Glutamatergic neuron (in vitro differentiated cells): ENCODE measurements around the gene MAPKBP1. TPM values are rescaled to one million over a fixed set of nuclear protein-coding genes. Genes with fewer than 3 reads are reported as not detected.
"Not testable (repeated sequence)": the region's sequence is repeated elsewhere in the genome, so short reads cannot be mapped to it uniquely, and the experiment has no call there.

Source experiments
- DNase-seq: peaks from one replicate; pipeline ENCODE4 v3.0.0; 2022
- H3K27ac Mint-ChIP-seq: one replicate; pipeline ENCODE4 v1.8.0; 2020; ENCODE audit warnings: mild to moderate bottlenecking, mixed read lengths, inconsistent platforms; ENCODE audit not compliant: unreplicated experiment
- H3K27me3 Mint-ChIP-seq: one replicate; pipeline ENCODE4 v1.8.0; 2020; ENCODE audit warnings: mild to moderate bottlenecking, moderate library complexity, mixed read lengths, inconsistent platforms; ENCODE audit not compliant: unreplicated experiment
- H3K36me3 Mint-ChIP-seq: one replicate; pipeline ENCODE4 v1.8.0; 2020; ENCODE audit warnings: mild to moderate bottlenecking, mixed read lengths, inconsistent platforms; ENCODE audit not compliant: unreplicated experiment
- H3K4me1 Mint-ChIP-seq: one replicate; pipeline ENCODE4 v1.8.0; 2020; ENCODE audit warnings: mild to moderate bottlenecking, low read depth, mixed read lengths, inconsistent platforms; ENCODE audit not compliant: unreplicated experiment
- H3K4me3 Mint-ChIP-seq: one replicate; pipeline ENCODE4 v1.8.0; 2020; ENCODE audit warnings: mild to moderate bottlenecking, mixed read lengths, inconsistent platforms; ENCODE audit not compliant: unreplicated experiment
- H3K9me3 Mint-ChIP-seq: one replicate; pipeline ENCODE4 v1.8.0; 2020; ENCODE audit warnings: mild to moderate bottlenecking, moderate library complexity, mixed read lengths, inconsistent platforms; ENCODE audit not compliant: unreplicated experiment
- total RNA-seq: library from RNA; stranded (reverse); fragmentation: NEBNext Ultra II Directional; extraction: Animal tissue kit (Norgen Biotek cat#: 25700); gene quantifications from one replicate; pipeline ENCODE4 v1.2.1, GENCODE V29; 2021; ENCODE audit not compliant: unreplicated experiment
- TF ChIP-seq, protein P1 (sequence below): fragments of 200-600 bp; sonication (generic); IDR thresholded peaks from one replicate; pipeline ENCODE4 v1.5.0; 2021; ENCODE audit not compliant: partially characterized antibody, unreplicated experiment

MAPKBP1 gene
- total RNA-seq, 1 donor from 2014 or later: 45.7 TPM

GRCh38 chr15:41829959-41830646 is 55.8 kb downstream of the MAPKBP1 start:
- TF ChIP-seq, protein P1, sequence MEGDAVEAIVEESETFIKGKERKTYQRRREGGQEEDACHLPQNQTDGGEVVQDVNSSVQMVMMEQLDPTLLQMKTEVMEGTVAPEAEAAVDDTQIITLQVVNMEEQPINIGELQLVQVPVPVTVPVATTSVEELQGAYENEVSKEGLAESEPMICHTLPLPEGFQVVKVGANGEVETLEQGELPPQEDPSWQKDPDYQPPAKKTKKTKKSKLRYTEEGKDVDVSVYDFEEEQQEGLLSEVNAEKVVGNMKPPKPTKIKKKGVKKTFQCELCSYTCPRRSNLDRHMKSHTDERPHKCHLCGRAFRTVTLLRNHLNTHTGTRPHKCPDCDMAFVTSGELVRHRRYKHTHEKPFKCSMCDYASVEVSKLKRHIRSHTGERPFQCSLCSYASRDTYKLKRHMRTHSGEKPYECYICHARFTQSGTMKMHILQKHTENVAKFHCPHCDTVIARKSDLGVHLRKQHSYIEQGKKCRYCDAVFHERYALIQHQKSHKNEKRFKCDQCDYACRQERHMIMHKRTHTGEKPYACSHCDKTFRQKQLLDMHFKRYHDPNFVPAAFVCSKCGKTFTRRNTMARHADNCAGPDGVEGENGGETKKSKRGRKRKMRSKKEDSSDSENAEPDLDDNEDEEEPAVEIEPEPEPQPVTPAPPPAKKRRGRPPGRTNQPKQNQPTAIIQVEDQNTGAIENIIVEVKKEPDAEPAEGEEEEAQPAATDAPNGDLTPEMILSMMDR: no peak

DNA sequence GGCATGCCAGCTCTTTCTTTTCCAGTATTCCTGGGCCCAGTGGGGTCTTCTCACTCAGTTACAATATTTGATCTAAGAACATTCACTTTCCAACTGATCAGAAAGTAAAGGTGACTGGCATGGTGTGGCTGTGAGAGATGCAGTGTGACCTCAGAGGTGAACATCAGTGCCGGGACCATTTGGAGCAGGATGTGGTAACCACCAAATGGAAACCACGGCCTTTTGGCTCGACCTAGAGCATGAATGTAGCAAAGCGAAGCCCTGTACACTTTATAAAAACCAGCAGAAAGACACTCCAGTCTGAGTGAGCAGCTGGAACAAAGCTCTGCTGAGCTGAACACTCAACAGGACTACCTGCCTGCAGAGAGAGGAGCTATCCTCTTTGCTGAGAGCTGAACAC is 57.0 kb downstream of the MAPKBP1 start:
- not testable (repeated sequence) for H3K27ac Mint-ChIP-seq

More at GRCh38 chr15:41829959-41830646, 55.8 kb downstream of the MAPKBP1 start:
- no peak overlapping the region for H3K4me3 Mint-ChIP-seq
- H3K27me3 Mint-ChIP-seq: peaks cover 15% of the 10 kb centered on the region
- no peak for DNase-seq
- H3K36me3 Mint-ChIP-seq: peaks cover 12% of the 10 kb centered on the region
- peaks cover 6% of the 10 kb centered on the region for H3K4me1 Mint-ChIP-seq
- H3K9me3 Mint-ChIP-seq: peaks cover 7% of the 10 kb centered on the region
- no peak overlapping the region for H3K27ac Mint-ChIP-seq

GRCh38 chr15:41832208-41832607 is 57.9 kb downstream of the MAPKBP1 start:
- TF ChIP-seq, protein P1: no peak
- peaks cover 14% of the 10 kb centered on the region for H3K27me3 Mint-ChIP-seq
- no peak overlapping the region for H3K27ac Mint-ChIP-seq

More for the DNA sequence above, 57.0 kb downstream of the MAPKBP1 start:
- not testable (repeated sequence) for DNase-seq, H3K9me3 Mint-ChIP-seq, H3K4me3 Mint-ChIP-seq, H3K4me1 Mint-ChIP-seq
- peaks cover 12% of the 10 kb centered on the region for H3K36me3 Mint-ChIP-seq
- peaks cover 18% of the 10 kb centered on the region for H3K27me3 Mint-ChIP-seq

DNA sequence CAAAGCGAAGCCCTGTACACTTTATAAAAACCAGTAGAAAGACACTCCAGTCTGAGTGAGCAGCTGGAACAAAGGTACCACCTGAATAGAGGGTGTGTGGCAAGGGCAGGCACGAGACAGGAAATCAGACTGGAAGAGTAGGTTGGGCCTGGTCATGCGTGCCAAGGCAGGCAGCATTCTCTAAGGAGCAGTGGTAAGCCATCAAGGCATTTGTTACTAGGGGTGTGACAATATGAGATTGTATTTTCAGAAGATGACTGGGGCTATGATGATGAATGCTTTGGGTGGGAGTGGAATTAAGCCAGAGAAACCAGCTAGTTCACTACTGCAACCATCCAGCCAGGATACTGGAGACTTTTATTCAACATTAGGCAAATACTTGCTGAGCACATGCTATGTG is 58.6 kb downstream of the MAPKBP1 start:
- TF ChIP-seq, protein P1: no peak
- no peak overlapping the region for H3K4me3 Mint-ChIP-seq

More at GRCh38 chr15:41832208-41832607, 57.9 kb downstream of the MAPKBP1 start:
- H3K9me3 Mint-ChIP-seq: peaks cover 6% of the 10 kb centered on the region
- no peak overlapping the region for H3K4me3 Mint-ChIP-seq
- peaks cover 6% of the 10 kb centered on the region for H3K4me1 Mint-ChIP-seq
- H3K36me3 Mint-ChIP-seq: peaks cover 12% of the 10 kb centered on the region
- DNase-seq: no peak

GRCh38 chr15:41834096-41834495 is 59.8 kb downstream of the MAPKBP1 start:
- Mint-ChIP-seq H3K36me3 (peaks cover 4% of the 10 kb centered on the region), H3K4me3 (no peak overlapping the region), H3K9me3 (peaks cover 5% of the 10 kb centered on the region), H3K27ac (no peak overlapping the region), H3K4me1 (no peaks in the 10 kb centered on the region), H3K27me3 (peaks cover 11% of the 10 kb centered on the region)
- DNase-seq: no peak
- TF ChIP-seq, protein P1: no peak

More for the DNA sequence above, 58.6 kb downstream of the MAPKBP1 start:
- Mint-ChIP-seq H3K4me1 (peaks cover 6% of the 10 kb centered on the region), H3K36me3 (peaks cover 12% of the 10 kb centered on the region), H3K27ac (no peak overlapping the region), H3K9me3 (peaks cover 6% of the 10 kb centered on the region), H3K27me3 (peaks cover 17% of the 10 kb centered on the region)
- DNase-seq: no peak
